Fibroblast of skin of scalp (primary cell): ENCODE measurements around the gene CDK1.
"Not testable (repeated sequence)": the region's sequence is repeated elsewhere in the genome, so short reads cannot be mapped to it uniquely, and the experiment has no call there.

Source experiments
- DNase-seq: peaks from one replicate; pipeline ENCODE4 v3.0.0-alpha.2; 2013

The CDK1 gene

GRCh38 chr10:60817398-60817805 lies 39.1 kb downstream of the CDK1 start:
- DNase-seq, result peak; percentile 37

GRCh38 chr10:60818134-60818770 lies 40.0 kb downstream of the CDK1 start:
- peak; percentile 84 for DNase-seq

- no peak for DNase-seq
These were observed 41.0 kb downstream of the CDK1 start for GRCh38 chr10:60819271-60819670.

- peak; percentile 91 for DNase-seq
These were observed 41.9 kb downstream of the CDK1 start for GRCh38 chr10:60820093-60820754.

GRCh38 chr10:60821656-60822055 lies 43.4 kb downstream of the CDK1 start:
- peak; percentile 59 for DNase-seq

GRCh38 chr10:60822809-60823208 lies 44.5 kb downstream of the CDK1 start:
- DNase-seq, result no peak

GRCh38 chr10:60823324-60823723 lies 45.0 kb downstream of the CDK1 start:
- no peak for DNase-seq

GRCh38 chr10:60825520-60825919 lies 47.2 kb downstream of the CDK1 start:
- no peak for DNase-seq

GRCh38 chr10:60827791-60828488 lies 49.7 kb downstream of the CDK1 start:
- peak; percentile 74 for DNase-seq

GRCh38 chr10:60828489-60828852 lies 50.2 kb downstream of the CDK1 start:
- peak; percentile 31 for DNase-seq

- DNase-seq, result not testable (repeated sequence)
These were observed 53.9 kb downstream of the CDK1 start for GRCh38 chr10:60832136-60832535.

- no peak for DNase-seq
These were observed 56.1 kb downstream of the CDK1 start for GRCh38 chr10:60834401-60834800.

GRCh38 chr10:60835049-60835448 lies 56.8 kb downstream of the CDK1 start:
- no peak for DNase-seq

- DNase-seq, result not testable (repeated sequence)
These were observed 62.9 kb downstream of the CDK1 start for GRCh38 chr10:60841227-60841626.

- no peak for DNase-seq
These were observed 64.4 kb downstream of the CDK1 start for GRCh38 chr10:60842694-60843093.
